Non-pigmented ciliary epithelial cell (primary cell): Measurements from ENCODE around the gene METTL5.
"Not testable (repeated sequence)": the region's sequence is repeated elsewhere in the genome, so short reads cannot be mapped to it uniquely, and the experiment has no call there.

Experiments used
- DNase-seq: peaks from one replicate; pipeline ENCODE4 v3.0.0-alpha.2; 2010; ENCODE audit warnings: low read depth

The METTL5 gene

GRCh38 chr2:169824373-169825333 lies at the start of gene METTL5:
Gene METTL5 (minus strand): TSS chr2:169824905. CDS start chr2:169824597, 308 bp downstream.
- no peak for DNase-seq

GRCh38 chr2:169871994-169872393 lies 47.3 kb upstream of the METTL5 start:
- DNase-seq: no peak

- DNase-seq: not testable (repeated sequence)
Measured at GRCh38 chr2:169871369-169871768, 46.7 kb upstream of the METTL5 start.

- DNase-seq: no peak
Measured at GRCh38 chr2:169868951-169869350, 44.2 kb upstream of the METTL5 start.

- no peak for DNase-seq
Measured at GRCh38 chr2:169867579-169867978, 42.9 kb upstream of the METTL5 start.

- not testable (repeated sequence) for DNase-seq
Measured at GRCh38 chr2:169866230-169866629, 41.5 kb upstream of the METTL5 start.

GRCh38 chr2:169865492-169865891 lies 40.8 kb upstream of the METTL5 start:
- no peak for DNase-seq

- DNase-seq: no peak
Measured at GRCh38 chr2:169862816-169863215, 38.1 kb upstream of the METTL5 start.

- DNase-seq: no peak
Measured at GRCh38 chr2:169860149-169860548, 35.4 kb upstream of the METTL5 start.

GRCh38 chr2:169859423-169859822 lies 34.7 kb upstream of the METTL5 start:
- DNase-seq: no peak

- DNase-seq: not testable (repeated sequence)
Measured at GRCh38 chr2:169855281-169856258, 30.9 kb upstream of the METTL5 start.

- no peak for DNase-seq
Measured at GRCh38 chr2:169853041-169853668, 28.4 kb upstream of the METTL5 start.

GRCh38 chr2:169849710-169850109 lies 25.0 kb upstream of the METTL5 start:
- DNase-seq: no peak

GRCh38 chr2:169848959-169849693 lies 24.4 kb upstream of the METTL5 start:
- not testable (repeated sequence) for DNase-seq

GRCh38 chr2:169845016-169845415 lies 20.3 kb upstream of the METTL5 start:
- DNase-seq: no peak

- DNase-seq: not testable (repeated sequence)
Measured at GRCh38 chr2:169841625-169842024, 16.9 kb upstream of the METTL5 start.

- no peak for DNase-seq
Measured at GRCh38 chr2:169840747-169841142, 16.0 kb upstream of the METTL5 start.

GRCh38 chr2:169839954-169840746 lies 15.4 kb upstream of the METTL5 start:
- no peak for DNase-seq

GRCh38 chr2:169838743-169839489 lies 14.2 kb upstream of the METTL5 start:
- DNase-seq: no peak

- DNase-seq: no peak
Measured at GRCh38 chr2:169834401-169834800, 9.7 kb upstream of the METTL5 start.
